DMS153 treated with DMSO at 0.1 percent for 48 hours (cell line): ENCODE measurements around the gene KAZN.
A peak's percentile ranks its signal among the peaks of the same experiment; 100 is the strongest.

Experiments used
- DNase-seq: peaks from one replicate; lab custom pipeline; 2025; ENCODE audit not compliant: unreplicated experiment; lab: John Stamatoyannopoulos, UW

Gene KAZN

GRCh38 chr1:15065736-15066135 is 467.3 kb downstream of the KAZN start:
- DNase-seq, result no peak

GRCh38 chr1:15066191-15066590 is 467.7 kb downstream of the KAZN start:
- no peak for DNase-seq

- DNase-seq, result no peak
These were observed 468.7 kb downstream of the KAZN start for GRCh38 chr1:15067148-15067547.

- no peak for DNase-seq
These were observed 469.7 kb downstream of the KAZN start for GRCh38 chr1:15068152-15068551.

- no peak for DNase-seq
These were observed 470.5 kb downstream of the KAZN start for GRCh38 chr1:15068997-15069396.

- no peak for DNase-seq
These were observed 471.8 kb downstream of the KAZN start for GRCh38 chr1:15070145-15070748.

- no peak for DNase-seq
These were observed 473.5 kb downstream of the KAZN start for GRCh38 chr1:15071936-15072335.

- no peak for DNase-seq
These were observed 475.4 kb downstream of the KAZN start for GRCh38 chr1:15073799-15074308.

GRCh38 chr1:15075175-15075574 is 476.7 kb downstream of the KAZN start:
- DNase-seq, result no peak

GRCh38 chr1:15075817-15076216 is 477.3 kb downstream of the KAZN start:
- DNase-seq, result no peak

GRCh38 chr1:15076807-15077206 is 478.3 kb downstream of the KAZN start:
- no peak for DNase-seq

- DNase-seq, result no peak
These were observed 478.9 kb downstream of the KAZN start for GRCh38 chr1:15077384-15077783.

GRCh38 chr1:15080328-15081007 is 482.0 kb downstream of the KAZN start:
- no peak for DNase-seq

GRCh38 chr1:15081102-15081501 is 482.6 kb downstream of the KAZN start:
- DNase-seq, result no peak

GRCh38 chr1:15083578-15083977 is 485.1 kb downstream of the KAZN start:
- DNase-seq, result no peak

- DNase-seq, result no peak
These were observed 489.9 kb downstream of the KAZN start for GRCh38 chr1:15088281-15088971.

- DNase-seq, result peak; percentile 9
These were observed 490.9 kb downstream of the KAZN start for GRCh38 chr1:15089258-15089992.

GRCh38 chr1:15090373-15090772 is 491.9 kb downstream of the KAZN start:
- peak; percentile 89 for DNase-seq

GRCh38 chr1:15094056-15094455 is 495.6 kb downstream of the KAZN start:
- no peak for DNase-seq

- no peak for DNase-seq
These were observed 496.4 kb downstream of the KAZN start for GRCh38 chr1:15094719-15095495.

GRCh38 chr1:15095496-15095875 is 497.0 kb downstream of the KAZN start:
- no peak for DNase-seq
